Measurements from ENCODE around the gene KIF11.

KIF11 gene

GRCh38 chr10:92677708-92678107 is 84.8 kb downstream of the KIF11 start:
- DNase-seq (ENCODE audit: low spot score) (no peak), FAIRE-seq (no peak)

GRCh38 chr10:92678206-92678605 is 85.3 kb downstream of the KIF11 start:
- DNase-seq (ENCODE audit: low spot score) (no peak), FAIRE-seq (no peak)

- no peak for FAIRE-seq
- DNase-seq (ENCODE audit: low spot score): no peak
Measured at GRCh38 chr10:92681306-92681834, 88.4 kb downstream of the KIF11 start.

GRCh38 chr10:92688573-92688926 is 95.6 kb downstream of the KIF11 start:
- no peak for DNase-seq (ENCODE audit: low spot score)
- no peak for FAIRE-seq

- no peak for FAIRE-seq
- no peak for DNase-seq (ENCODE audit: low spot score)
Measured at GRCh38 chr10:92688927-92689662, 96.2 kb downstream of the KIF11 start.

- no peak for FAIRE-seq
- no peak for DNase-seq (ENCODE audit: low spot score)
Measured at GRCh38 chr10:92689663-92690210, 96.8 kb downstream of the KIF11 start, which contains the start of gene HHEX. Gene HHEX, plus strand, starts transcription at chr10:92689955. Its CDS starts 32 bp downstream, at chr10:92689987.

GRCh38 chr10:92690211-92690914 is 97.4 kb downstream of the KIF11 start:
- no peak for FAIRE-seq

GRCh38 chr10:92690915-92691590 is 98.1 kb downstream of the KIF11 start:
- no peak for DNase-seq (ENCODE audit: low spot score)
- no peak for FAIRE-seq

More at GRCh38 chr10:92690211-92690914, 97.4 kb downstream of the KIF11 start:
- DNase-seq (ENCODE audit: low spot score): no peak

GRCh38 chr10:92691591-92692079 is 98.7 kb downstream of the KIF11 start:
- DNase-seq (ENCODE audit: low spot score): no peak
- no peak for FAIRE-seq

- FAIRE-seq: no peak
Measured at GRCh38 chr10:92692080-92692671, 99.2 kb downstream of the KIF11 start.

GRCh38 chr10:92692697-92693533 is 100.0 kb downstream of the KIF11 start:
- FAIRE-seq: no peak

More at GRCh38 chr10:92692080-92692671, 99.2 kb downstream of the KIF11 start:
- DNase-seq (ENCODE audit: low spot score): no peak

GRCh38 chr10:92693534-92693893 is 100.6 kb downstream of the KIF11 start:
- no peak for FAIRE-seq

More at GRCh38 chr10:92692697-92693533, 100.0 kb downstream of the KIF11 start:
- DNase-seq (ENCODE audit: low spot score): no peak

GRCh38 chr10:92695679-92696605 is 103.0 kb downstream of the KIF11 start:
- FAIRE-seq (no peak), DNase-seq (ENCODE audit: low spot score) (peak; percentile 42)

More at GRCh38 chr10:92693534-92693893, 100.6 kb downstream of the KIF11 start:
- DNase-seq (ENCODE audit: low spot score): no peak

GRCh38 chr10:92696606-92697383 is 103.9 kb downstream of the KIF11 start:
- no peak for FAIRE-seq
- DNase-seq (ENCODE audit: low spot score): peak; percentile 16

- FAIRE-seq (no peak), DNase-seq (ENCODE audit: low spot score) (no peak)
Measured at GRCh38 chr10:92697663-92698511, 105.0 kb downstream of the KIF11 start.

- DNase-seq (ENCODE audit: low spot score) (no peak), FAIRE-seq (no peak)
Measured at GRCh38 chr10:92699193-92699517, 106.2 kb downstream of the KIF11 start.
